Stimulated activated CD4-positive, alpha-beta T cell treated with anti-CD3 and anti-CD28 coated beads, TNF-alpha, amount 100 ng/mL, for 24 hours (primary cell): ENCODE measurements around the gene KCNJ4.

Experiments
- DNase-seq, 3 experiments: peaks; one replicate each; pipeline ENCODE4 v3.0.0-alpha.2; 2020; ENCODE audit warnings: low read depth in 3 of 3

KCNJ4 gene

DNA sequence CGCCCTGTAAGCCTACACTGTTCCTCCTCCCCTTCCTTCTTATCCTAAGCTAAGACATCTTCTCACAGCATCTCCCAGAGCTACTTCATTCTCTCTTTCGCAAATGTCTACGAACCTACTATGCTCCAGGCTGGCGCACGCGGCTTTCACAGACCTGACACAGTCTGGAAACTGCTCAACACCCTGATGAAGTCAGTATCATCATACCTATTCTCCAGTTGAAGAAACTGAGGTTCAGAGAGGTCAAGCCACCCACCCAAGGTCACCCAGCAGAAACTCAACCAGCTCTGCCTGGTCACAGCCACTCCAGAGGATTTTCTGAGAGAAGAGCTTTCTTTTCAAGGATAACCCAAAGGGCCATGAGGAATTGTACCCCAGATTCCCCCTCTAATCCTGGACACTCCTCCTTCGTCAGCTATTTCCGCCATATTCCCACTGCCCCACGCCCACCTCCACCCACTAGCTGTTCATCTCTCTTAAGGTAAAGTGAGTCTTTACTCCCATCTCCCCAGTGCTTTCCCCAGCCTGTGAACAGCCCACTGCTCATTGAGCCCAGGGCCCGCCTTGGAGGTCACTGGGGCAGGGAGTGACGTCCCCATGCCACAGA is 1.8 kb downstream of the KCNJ4 start:
- DNase-seq, result no peak

DNA sequence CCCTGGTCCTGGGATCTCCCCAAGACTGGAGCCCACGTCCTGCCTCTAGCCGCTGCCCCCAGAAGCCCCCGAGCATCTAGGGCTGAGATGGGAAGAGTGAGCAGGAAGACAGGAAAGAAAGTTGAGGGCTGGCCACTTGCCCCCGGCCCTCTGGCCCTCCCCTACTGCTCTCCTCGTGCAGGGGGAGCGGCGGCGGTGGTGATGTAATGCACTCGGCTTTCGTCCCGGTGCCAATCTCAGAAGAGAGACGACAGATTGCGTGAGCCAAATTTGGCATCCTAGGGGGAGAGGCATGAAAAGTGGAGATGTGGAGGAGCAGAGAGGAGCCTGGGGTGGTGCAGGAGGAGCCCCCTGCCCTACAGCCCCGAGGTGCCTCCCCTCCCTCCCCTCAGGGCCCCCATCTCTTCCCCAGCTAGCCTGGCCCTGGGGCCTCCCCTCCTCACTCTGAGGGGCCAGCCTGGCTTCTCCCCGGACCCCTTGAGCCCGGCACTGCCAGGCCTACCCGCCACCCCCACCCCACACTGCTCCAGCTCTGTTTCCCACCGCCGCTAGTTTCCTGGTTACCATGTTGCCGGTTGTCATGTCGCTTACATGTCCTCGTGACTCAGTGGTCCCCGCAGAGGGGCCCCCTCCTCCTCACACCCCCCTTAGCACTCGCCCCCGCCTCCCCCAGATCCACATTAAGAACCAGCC is 2.5 kb downstream of the KCNJ4 start:
- no peak for DNase-seq

GRCh38 chr22:38451864-38452263 is 3.1 kb downstream of the KCNJ4 start:
- DNase-seq, result no peak

DNA sequence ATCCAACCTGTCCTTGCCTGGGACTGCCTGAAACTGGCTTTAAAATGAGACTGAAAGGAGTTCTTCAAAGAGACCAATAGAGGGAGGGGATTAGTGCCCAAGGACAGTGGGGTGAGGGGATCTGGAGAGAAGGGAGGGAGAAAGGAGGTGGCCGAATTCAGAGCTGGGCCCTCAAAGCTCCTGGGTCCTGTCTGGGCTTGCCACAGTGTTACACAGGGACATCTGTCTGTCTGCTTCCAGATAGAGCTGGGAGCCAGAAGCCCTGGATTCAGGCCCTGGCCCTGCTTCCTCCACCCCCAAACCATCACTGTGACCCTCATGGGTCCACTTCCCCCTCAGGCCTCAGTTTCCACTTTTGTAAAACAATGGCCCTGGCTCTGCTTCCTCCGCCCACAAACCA is 3.6 kb downstream of the KCNJ4 start:
- DNase-seq, result no peak

- no peak for DNase-seq
Measured at GRCh38 chr22:38450234-38450797, 4.7 kb downstream of the KCNJ4 start.

GRCh38 chr22:38449776-38450175 is 5.2 kb downstream of the KCNJ4 start:
- DNase-seq, result no peak

DNA sequence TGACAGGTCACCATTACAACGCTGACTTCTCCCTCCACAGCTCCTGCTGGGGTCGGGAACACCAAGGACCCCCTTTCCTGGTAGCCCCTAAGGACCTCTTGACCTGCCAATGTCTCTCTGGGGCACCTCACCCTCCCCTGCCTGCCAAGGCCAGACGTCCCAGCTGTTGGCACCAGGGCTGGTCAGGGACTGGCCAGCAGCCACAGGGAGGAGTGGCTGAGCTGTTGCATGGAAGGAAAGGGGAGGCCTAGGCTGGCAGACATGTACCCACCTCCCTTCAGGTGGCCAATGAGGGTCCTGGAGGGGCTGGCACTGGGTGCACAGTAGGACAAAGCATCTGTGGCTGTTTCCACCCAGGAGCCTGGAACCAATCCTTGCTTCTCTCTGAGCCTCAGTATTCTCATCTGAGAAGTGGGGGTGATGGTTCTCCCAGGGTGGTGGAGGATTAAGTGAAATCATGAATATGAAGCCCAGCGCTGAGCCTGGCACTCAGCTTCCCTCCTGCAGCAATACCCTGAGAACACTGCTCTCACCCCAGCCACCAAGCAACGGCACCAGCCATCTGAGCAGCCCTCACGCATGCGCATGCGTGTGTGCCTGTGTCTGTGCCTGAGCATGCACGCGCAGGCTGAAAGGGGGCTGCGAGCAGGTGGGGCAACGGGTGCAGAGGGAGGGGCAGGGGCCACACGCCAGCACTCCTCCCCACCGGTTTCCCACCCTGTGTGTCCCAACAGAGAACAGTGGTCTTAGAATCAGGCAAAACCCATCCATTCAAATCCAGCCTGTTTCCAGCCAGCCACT is 5.9 kb downstream of the KCNJ4 start:
- no peak for DNase-seq

- DNase-seq, result no peak
Measured at GRCh38 chr22:38446018-38446601, 8.9 kb downstream of the KCNJ4 start.

DNA sequence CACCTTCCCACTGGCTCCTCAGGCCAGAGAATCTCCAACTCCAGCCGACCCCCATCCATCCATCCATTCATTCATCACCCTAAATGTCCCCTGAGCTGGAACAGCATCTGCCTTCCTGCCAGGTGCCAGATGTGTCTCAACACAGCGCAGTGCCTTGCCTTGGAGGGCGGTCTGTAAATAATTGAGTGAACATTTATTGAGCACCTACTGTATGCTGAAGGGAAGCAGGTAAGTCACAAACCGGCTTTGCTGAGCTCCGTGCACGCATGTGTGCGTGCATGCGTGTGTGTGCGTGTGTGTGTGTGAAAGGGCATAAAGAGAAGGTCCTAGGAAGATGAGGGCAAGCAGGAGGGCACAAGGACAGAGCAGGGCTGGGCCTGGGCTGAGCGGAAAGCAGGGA is 10.2 kb downstream of the KCNJ4 start:
- DNase-seq, result no peak

- no peak for DNase-seq
Measured at GRCh38 chr22:38443628-38444521, 11.1 kb downstream of the KCNJ4 start.

- no peak for DNase-seq
Measured at GRCh38 chr22:38442967-38443627, 11.9 kb downstream of the KCNJ4 start.

DNA sequence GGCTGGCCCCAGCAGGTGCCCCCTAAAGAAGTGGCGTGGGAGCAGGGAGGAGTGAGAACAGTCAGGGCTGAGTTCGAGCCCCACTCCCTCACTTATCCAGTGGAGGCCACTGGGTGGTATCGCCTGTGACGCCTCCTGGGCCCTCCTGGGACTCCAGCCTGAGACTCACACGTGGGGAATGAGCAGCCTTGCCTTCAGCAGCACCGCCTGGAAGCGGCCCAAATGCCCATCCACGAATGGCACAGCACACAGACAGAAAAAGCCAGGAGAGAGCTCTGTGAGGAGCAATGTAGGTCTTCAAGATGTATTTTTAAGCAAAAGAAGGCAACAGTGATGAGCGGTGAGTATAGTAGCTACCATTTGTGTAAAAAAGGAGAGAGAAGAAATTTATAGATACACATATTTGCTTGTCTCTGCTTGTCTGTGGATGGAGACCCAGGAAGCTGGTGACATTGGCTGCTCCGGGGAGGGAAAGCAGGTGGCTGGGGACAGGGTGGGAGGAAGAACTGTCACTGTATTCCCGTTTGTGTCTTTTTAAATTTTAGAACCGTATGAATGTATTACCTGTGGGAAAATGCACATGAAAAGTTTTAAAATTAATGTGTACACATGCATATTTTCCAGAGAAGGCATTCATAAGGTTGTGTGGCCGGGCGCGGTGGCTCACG is 13.2 kb downstream of the KCNJ4 start:
- no peak for DNase-seq

GRCh38 chr22:38440747-38441350 is 14.2 kb downstream of the KCNJ4 start:
- DNase-seq, result no peak

GRCh38 chr22:38437416-38437815 is 17.6 kb downstream of the KCNJ4 start:
- no peak for DNase-seq

- DNase-seq, result no peak
Measured at GRCh38 chr22:38436629-38437395, 18.2 kb downstream of the KCNJ4 start.

DNA sequence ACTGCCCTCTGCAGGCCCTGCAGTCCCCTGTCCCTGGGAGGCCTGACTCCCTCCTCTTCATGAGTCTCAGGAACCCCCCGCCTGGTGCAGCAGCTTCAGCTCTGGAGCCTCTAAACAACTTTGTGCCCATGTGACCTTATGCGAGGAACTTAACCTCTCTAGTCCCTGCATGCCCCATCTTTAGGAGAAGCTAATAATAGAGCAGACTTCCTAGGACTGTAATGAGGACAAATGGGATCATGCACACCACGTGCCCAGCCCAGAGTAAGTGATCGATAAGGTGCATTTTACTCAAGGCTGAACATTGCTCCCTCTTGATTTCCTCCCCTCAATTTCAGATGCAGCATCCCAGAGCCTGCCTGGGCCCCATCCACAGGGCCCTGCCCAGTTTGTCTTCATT is 19.0 kb downstream of the KCNJ4 start:
- DNase-seq, result no peak

DNA sequence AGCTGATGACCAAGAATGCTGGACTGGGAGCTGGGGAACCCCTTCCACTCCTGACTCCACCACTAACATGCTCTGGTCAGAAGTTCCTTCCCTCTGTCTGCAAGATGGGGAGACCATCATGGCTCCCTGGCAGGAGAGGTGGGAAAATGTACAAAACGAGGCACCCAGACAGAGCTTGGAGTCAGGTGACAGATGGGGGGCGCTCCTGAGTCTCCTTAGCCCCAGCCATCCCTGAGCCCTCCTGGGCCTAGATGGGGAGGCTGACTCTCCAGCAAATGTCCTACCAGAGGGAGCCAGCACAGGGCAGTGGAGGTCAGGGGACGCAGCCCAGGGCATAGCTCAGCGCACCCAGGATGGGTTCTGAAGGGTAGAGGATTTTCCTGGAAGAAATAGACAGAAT is 20.0 kb downstream of the KCNJ4 start:
- no peak for DNase-seq

GRCh38 chr22:38433871-38434270 is 21.1 kb downstream of the KCNJ4 start:
- DNase-seq, result no peak

- DNase-seq, result no peak
Measured at GRCh38 chr22:38432264-38432663, 22.7 kb downstream of the KCNJ4 start.
